Transverse colon (tissue), 4 donors: ENCODE data around the gene EEIG1.

Experiments used
- CTCF ChIP-seq, 5 experiments: fragments of 200-600 bp in 3 of 5; fragments of 450-650 bp in 2 of 5; sonication (generic) in 3 of 5; IDR thresholded peaks; 1 replicate in 2 of 5; 2 replicates in 3 of 5; pipeline ENCODE4 v1.5.1; 2016 to 2017; ENCODE audit warnings: antibody characterized with exemption in 5 of 5, inconsistent platforms in 3 of 5, mild to moderate bottlenecking in 2 of 5, moderate library complexity in 1 of 5
- EP300 ChIP-seq: sonication (generic); formaldehyde crosslinking; IDR thresholded peaks from one replicate; pipeline ENCODE4 v1.6.1; 2017; ENCODE audit warnings: antibody characterized with exemption, low read depth
- POLR2AphosphoS5 ChIP-seq, 3 donors: sonication (generic); formaldehyde crosslinking; IDR thresholded peaks; one replicate each; pipeline ENCODE4 v1.6.1; 2016; ENCODE audit warnings: antibody characterized with exemption in 3 of 3

GRCh38 chr9:127982912-127983311, 2.1 kb upstream of the EEIG1 start:
- TF ChIP-seq CTCF (IDR thresholded peaks at IDR 0.05) (no peak), POLR2AphosphoS5 (IDR thresholded peaks at IDR 0.05) (no peak), EP300 (no peak)
